GM10266 (cell line): ENCODE measurements around the gene MLST8.

Experiments used
- DNase-seq: peaks from one replicate; pipeline ENCODE4 v3.0.0; 2012; ENCODE audit errors: extremely low spot score
- CTCF ChIP-seq: IDR thresholded peaks from 2 replicates; pipeline ENCODE4 v1.5.1; 2012; ENCODE audit warnings: mild to moderate bottlenecking, low read depth; ENCODE audit not compliant: control insufficient read depth, insufficient read depth; ENCODE audit errors: missing control alignments

Gene MLST8

GRCh38 chr16:2186064-2186463 lies 19.2 kb upstream of the MLST8 start:
- DNase-seq, result no peak
- no peak for TF ChIP-seq CTCF

GRCh38 chr16:2186505-2186904 lies 18.7 kb upstream of the MLST8 start:
- no peak for TF ChIP-seq CTCF
- no peak for DNase-seq

DNA sequence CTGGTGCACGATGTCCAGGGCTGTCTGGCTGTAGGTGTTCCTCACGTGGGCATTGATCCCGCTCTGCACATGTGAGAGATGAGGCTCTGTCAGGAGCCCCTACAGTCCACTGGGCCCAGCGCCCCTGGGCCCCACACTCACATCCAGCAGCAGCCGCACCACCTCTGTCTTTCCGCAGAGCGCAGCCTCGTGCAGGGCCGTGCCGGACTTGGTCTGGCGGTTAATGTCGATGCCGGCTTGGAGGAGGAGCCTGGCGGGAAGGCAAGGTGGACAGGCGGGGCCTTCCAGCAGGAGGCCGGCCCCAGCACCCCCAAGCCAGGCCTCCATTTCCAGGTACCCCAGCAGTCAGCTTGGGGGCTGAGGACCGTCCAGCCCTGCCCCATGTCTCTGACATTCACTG lies 18.0 kb upstream of the MLST8 start:
- no peak for DNase-seq
- no peak for TF ChIP-seq CTCF

DNA sequence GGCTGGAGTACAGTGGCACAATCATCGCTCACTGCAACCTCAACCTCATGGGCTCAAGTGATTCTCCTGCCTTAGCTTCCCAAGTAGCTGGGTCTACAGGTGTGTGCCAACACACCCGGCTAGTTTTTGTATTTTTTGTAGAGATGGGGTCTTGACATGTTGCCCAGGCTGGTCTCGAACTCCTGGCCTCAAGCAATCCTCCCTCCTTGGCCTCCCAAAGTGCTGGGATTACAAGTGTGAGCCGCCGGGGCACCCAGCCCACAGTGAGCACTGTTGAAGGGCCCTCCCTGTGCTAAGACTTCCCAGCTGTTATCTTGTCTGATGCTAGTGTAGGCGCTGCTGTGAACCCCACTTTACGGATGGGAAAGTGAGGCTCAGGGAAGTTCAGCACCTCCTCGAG lies 16.9 kb upstream of the MLST8 start:
- DNase-seq, result no peak
- no peak for TF ChIP-seq CTCF

DNA sequence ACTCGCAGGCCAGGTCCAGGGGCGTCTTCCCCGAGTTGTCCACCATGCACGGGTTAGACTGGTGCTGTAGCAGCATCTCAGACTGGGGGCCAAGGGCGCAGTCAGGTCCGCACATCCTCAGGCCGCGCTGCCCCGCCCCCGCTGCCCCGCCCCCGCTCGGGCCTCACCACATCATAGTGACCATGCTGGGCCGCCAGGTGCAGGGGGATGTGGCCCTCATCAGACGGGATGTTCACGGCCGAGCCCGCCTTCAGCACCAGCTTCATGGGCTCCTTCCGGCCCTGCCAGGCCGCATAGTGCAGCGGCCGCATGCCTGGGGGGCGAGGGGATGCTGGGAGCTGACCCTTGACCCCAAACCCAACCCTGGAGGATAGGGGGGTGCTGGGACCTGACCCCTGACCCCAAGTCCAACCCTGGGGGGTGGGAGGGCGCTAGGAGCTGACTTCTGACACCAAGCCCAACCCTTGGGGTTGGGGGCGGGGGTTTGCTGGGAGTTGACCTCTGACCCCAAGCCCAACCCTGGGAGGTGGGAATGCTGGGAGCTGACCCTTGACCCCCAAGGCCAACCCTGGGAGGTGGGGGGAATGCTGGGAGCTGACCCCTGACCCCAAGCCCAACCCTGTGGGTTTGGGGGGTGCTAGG lies 15.9 kb upstream of the MLST8 start:
- DNase-seq, result no peak
- no peak for TF ChIP-seq CTCF

DNA sequence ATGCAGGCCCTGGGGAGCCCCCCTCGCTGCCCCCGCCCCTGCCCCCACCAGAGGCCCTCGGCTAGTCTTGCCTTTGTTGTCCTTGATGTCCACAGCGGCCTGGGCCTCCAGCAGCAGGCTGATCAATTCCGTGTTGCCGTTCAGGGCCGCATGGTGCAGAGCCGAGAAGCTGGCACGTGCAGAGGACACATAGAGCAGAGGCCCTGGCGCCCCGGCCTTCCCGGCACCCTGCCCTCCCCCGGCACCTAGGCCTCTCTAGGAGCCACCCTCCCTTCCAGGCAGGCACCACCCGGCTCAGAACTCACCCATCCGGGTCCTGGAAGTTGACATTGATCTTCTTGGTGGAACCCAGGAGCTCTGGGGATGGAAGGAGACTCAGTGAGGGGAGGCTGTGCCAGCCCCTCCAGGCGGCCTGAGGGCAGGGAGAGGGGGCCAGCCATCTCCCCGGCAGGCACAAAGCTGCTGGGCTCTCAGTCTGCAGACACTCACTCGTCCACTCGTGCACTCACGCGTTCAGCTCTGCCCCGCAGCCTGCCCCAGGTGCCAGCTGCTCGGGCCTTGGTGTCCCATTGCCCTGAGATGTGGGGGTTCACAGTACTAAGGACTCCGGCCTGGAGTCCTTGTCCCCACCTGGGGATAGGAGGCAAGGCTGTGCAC lies 15.1 kb upstream of the MLST8 start:
- DNase-seq, result no peak
- TF ChIP-seq CTCF, result no peak

GRCh38 chr16:2190659-2191445 lies 14.4 kb upstream of the MLST8 start:
- TF ChIP-seq CTCF, result no peak
- DNase-seq, result no peak
